BE2C (cell line): ENCODE data around the gene DPYD.

Experiments used
- DNase-seq: peaks from one replicate; pipeline ENCODE4 v3.0.0-alpha.2; 2020
- H3K27me3 ChIP-seq: fragments of 250-450 bp; sonication (Bioruptor Pico); 2 replicates; pipeline ENCODE4 v1.5.1; 2020; ENCODE audit warnings: mild to moderate bottlenecking
- H3K36me3 ChIP-seq: fragments of 250-450 bp; sonication (Bioruptor Pico); 2 replicates; pipeline ENCODE4 v1.5.1; 2020; ENCODE audit warnings: mild to moderate bottlenecking
- H3K4me1 ChIP-seq: fragments of 250-450 bp; sonication (Bioruptor Pico); 2 replicates; pipeline ENCODE4 v1.5.1; 2020
- H3K4me3 ChIP-seq: 2 replicates; pipeline ENCODE4 v1.5.1; 2011; ENCODE audit warnings: low read depth, low read length
- H3K9me3 ChIP-seq: fragments of 250-450 bp; sonication (Bioruptor Pico); 2 replicates; pipeline ENCODE4 v1.5.1; 2020
- TF ChIP-seq, protein P1 (sequence below): IDR thresholded peaks from 2 replicates; pipeline ENCODE4 v1.5.1; 2012; ENCODE audit warnings: mild to moderate bottlenecking, low read depth, low read length

The DPYD gene

DNA sequence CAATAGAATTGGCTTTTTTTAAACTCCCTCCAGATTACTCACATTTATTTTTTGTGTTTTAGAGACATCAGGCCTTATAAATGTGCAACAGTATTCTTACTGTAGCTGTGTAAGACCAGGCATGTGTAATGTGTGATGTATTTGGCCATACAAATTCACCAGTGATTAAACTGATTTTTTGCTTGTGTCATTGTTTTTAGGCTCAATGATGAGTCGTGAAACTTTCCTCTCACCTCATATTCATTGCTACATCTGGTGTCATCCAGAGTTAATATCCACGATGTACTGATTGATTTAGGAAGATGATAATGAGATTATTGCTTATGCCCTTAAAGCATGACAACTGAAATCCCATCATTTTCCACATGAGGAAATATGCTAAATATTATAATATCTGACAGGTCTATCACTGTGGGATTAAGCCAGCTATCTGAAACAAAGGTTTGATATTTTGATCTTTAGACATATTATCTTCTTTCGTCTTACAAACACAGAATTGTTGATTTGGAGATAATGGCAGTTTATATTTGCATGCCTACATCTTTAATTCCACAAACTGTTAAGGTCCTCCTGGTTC is 711.4 kb downstream of the DPYD start:
- H3K9me3 ChIP-seq, result no peaks in the 10 kb centered on the region
- no peaks in the 10 kb centered on the region for H3K36me3 ChIP-seq
- peaks cover 9% of the 10 kb centered on the region; the same call in 1 of the 2 replicates for H3K4me1 ChIP-seq
- H3K27me3 ChIP-seq, result no peaks in the 10 kb centered on the region
- no peak for DNase-seq
- TF ChIP-seq, protein P1, sequence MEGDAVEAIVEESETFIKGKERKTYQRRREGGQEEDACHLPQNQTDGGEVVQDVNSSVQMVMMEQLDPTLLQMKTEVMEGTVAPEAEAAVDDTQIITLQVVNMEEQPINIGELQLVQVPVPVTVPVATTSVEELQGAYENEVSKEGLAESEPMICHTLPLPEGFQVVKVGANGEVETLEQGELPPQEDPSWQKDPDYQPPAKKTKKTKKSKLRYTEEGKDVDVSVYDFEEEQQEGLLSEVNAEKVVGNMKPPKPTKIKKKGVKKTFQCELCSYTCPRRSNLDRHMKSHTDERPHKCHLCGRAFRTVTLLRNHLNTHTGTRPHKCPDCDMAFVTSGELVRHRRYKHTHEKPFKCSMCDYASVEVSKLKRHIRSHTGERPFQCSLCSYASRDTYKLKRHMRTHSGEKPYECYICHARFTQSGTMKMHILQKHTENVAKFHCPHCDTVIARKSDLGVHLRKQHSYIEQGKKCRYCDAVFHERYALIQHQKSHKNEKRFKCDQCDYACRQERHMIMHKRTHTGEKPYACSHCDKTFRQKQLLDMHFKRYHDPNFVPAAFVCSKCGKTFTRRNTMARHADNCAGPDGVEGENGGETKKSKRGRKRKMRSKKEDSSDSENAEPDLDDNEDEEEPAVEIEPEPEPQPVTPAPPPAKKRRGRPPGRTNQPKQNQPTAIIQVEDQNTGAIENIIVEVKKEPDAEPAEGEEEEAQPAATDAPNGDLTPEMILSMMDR, result no peak
- H3K4me3 ChIP-seq, result no peak overlapping the region

DNA sequence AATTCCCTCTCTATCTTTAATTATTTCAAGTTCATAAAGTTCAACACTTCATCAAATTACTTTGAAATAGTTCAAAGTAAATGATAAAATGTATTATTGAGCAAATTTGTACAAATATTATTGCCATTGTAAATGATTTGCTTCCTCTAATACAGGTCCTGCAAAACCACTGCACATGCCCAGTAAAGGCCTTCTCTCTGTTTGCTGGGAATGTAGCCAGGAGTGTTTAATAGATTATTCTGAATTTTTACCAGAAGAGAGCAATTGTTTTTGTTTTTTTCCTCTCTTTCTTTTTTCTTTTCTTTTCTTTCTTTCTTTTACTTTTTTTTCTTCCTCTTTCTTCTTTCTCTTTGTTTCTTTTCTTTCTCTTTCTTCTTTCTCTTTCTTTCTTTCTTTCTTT is 713.0 kb downstream of the DPYD start:
- Histone ChIP-seq H3K9me3 (no peaks in the 10 kb centered on the region), H3K27me3 (no peaks in the 10 kb centered on the region), H3K4me3 (no peak overlapping the region), H3K36me3 (no peaks in the 10 kb centered on the region), H3K4me1 (peaks cover 12% of the 10 kb centered on the region)
- no peak for DNase-seq
- TF ChIP-seq, protein P1, result no peak

DNA sequence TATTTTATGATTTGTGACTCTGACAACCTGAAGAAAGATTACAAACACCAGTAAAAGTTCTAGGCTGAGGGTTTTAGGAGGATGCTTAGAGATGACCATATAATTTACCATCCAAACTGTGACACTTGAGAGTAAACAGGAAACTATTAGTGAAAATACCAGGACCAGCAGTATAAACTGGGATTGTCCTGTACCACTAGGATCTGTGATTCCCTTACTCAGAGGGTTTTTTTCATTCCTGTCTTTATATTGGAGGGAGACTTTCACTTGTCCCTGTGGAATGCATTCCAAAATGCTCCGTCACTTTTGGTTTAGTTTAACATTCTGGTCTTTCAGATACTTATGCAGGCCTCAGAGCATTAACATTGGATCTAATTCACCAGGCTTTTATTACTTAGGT is 716.4 kb downstream of the DPYD start:
- DNase-seq, result no peak
- no peaks in the 10 kb centered on the region for H3K36me3 ChIP-seq
- H3K9me3 ChIP-seq, result no peaks in the 10 kb centered on the region
- TF ChIP-seq, protein P1, result no peak
- H3K4me1 ChIP-seq, result peaks cover 43% of the 10 kb centered on the region
- no peak overlapping the region for H3K4me3 ChIP-seq
- H3K27me3 ChIP-seq, result no peaks in the 10 kb centered on the region

DNA sequence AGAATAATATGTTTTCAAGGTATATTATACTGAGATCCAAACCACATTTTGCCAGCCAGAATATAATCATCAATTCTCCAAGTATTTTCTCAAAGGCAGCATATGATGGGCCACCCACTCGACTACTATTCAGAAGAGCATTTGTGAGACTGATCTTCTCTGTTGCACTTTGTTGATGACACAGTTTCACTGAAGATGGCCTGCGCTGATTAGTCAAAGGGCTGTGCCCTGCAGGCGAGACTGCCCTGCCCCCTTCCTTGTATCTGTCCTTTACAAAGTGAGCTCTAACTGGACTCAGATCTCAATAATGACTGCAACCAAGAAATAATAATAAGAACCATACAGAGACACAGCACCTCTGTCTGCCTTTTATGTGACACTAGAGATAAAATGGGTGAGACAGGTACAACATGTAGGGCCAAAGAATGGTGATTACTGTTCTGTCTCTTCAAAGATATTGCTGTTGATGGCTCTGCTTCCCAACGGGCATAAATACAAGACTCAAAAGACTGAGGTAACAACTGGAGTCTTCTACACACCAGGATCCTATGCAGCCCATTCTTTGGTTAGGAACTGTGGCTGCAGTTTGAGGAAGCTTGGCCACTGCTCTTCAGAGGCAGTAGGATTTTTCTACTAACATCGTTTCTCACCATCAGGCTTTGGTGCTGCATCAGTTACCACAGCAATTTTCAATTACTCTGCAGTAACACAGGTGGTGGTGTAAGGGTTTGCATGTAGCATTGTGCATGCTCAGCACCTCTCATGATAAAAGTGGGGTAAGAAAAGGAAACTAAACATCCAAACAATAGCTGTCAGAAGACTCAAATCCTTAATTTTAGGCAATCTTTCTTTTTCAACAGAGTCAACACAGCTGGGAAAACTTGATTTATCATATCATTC is 718.1 kb downstream of the DPYD start:
- Histone ChIP-seq H3K4me3 (no peak overlapping the region), H3K9me3 (no peaks in the 10 kb centered on the region), H3K27me3 (no peaks in the 10 kb centered on the region), H3K36me3 (no peaks in the 10 kb centered on the region), H3K4me1 (peaks cover 42% of the 10 kb centered on the region)
- DNase-seq, result peak; percentile 67
- TF ChIP-seq, protein P1, result no peak

DNA sequence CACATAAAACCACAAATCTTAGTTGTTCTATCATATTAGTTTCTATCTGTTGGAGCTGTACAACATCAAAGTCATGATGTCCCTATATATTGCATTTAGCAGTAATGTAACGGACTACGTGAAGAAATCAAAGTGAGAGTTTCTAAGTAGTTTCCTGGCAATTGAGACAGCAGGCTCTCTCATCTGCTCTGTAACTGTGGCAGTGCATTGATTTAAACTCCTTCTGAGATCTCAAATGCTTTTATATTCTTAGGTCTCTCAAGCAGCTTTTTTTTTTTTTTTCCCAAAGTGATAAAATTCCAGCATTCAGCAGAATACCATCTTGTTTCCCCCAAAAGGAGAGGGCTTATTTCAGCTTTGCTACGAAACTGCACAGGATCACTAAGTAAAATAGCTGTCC is 719.2 kb downstream of the DPYD start:
- H3K4me3 ChIP-seq, result no peak overlapping the region
- peaks cover 39% of the 10 kb centered on the region for H3K4me1 ChIP-seq
- no peak for DNase-seq
- TF ChIP-seq, protein P1, result no peak
- no peaks in the 10 kb centered on the region for H3K36me3 ChIP-seq
- H3K9me3 ChIP-seq, result no peaks in the 10 kb centered on the region
- no peaks in the 10 kb centered on the region for H3K27me3 ChIP-seq

DNA sequence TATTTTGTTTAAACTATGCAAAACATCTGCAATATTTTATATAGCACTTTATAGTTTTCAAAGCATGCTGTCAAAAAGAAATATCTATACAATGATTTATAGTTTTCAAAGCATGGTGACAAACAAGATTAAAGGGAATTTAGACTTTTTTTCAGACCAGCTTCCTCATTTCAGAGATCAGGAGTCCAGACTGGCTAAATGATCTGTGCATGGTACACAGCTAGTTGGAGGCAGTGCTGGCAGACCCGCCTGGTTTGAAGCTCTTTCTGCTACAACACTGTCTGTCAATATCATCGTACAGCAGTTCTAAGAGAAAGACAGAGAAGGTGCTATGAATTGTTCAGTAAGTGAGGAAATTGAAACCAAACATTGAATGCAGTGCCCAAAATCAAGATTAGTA is 720.2 kb downstream of the DPYD start:
- Histone ChIP-seq H3K27me3 (no peaks in the 10 kb centered on the region), H3K4me3 (no peak overlapping the region), H3K9me3 (no peaks in the 10 kb centered on the region), H3K4me1 (peaks cover 39% of the 10 kb centered on the region), H3K36me3 (no peaks in the 10 kb centered on the region)
- TF ChIP-seq, protein P1, result no peak
- DNase-seq, result peak; percentile 38
